Caki2 (cell line): Measurements from ENCODE around the gene UIMC1. TPM values are rescaled to one million over a fixed set of nuclear protein-coding genes. Genes with fewer than 3 reads are reported as not detected.
"Not testable (repeated sequence)": the region's sequence is repeated elsewhere in the genome, so short reads cannot be mapped to it uniquely, and the experiment has no call there.

Experiments
- DNase-seq: peaks from one replicate; pipeline ENCODE4 v3.0.0-alpha.2; 2015; ENCODE audit warnings: low read depth
- in situ Hi-C: cut with HindIII; loops from 2 replicates; pipeline ENCODE4 v1.10.0; 2016; ENCODE audit warnings: low sequenced_read_pairs, low pct_unique_long_range_greater_than_20kb, mixed read lengths
- total RNA-seq: library from RNA; depleted of rRNA; stranded (reverse); fragments of >200 nt; shearing (Covaris generic); gene quantifications from 2 replicates; pipeline ENCODE4 v1.2.3, GENCODE V29; 2014; ENCODE audit warnings: low replicate concordance

Gene UIMC1
- total RNA-seq, 1 experiment from 2014 or later, result 41.8 TPM

- in situ Hi-C loops, result no loop called here
- DNase-seq, result no peak
These were observed 126.1 kb downstream of the UIMC1 start for GRCh38 chr5:176880366-176881020.

GRCh38 chr5:176879663-176880361 lies 126.8 kb downstream of the UIMC1 start:
- no peak for DNase-seq
- in situ Hi-C loops, result no loop called here

- DNase-seq, result no peak
- in situ Hi-C loops, result no loop called here
These were observed 127.5 kb downstream of the UIMC1 start for GRCh38 chr5:176878906-176879662.

GRCh38 chr5:176878463-176878862 lies 128.1 kb downstream of the UIMC1 start:
- no peak for DNase-seq
- in situ Hi-C loops, result no loop called here

GRCh38 chr5:176877793-176878331 lies 128.7 kb downstream of the UIMC1 start:
- in situ Hi-C loops, result no loop called here
- DNase-seq, result no peak

GRCh38 chr5:176876506-176877431 lies 129.8 kb downstream of the UIMC1 start:
- in situ Hi-C loops, result no loop called here
- no peak for DNase-seq

GRCh38 chr5:176875783-176876505 lies 130.6 kb downstream of the UIMC1 start:
- no peak for DNase-seq
- in situ Hi-C loops, result no loop called here

- DNase-seq, result no peak
- in situ Hi-C loops, result no loop called here
These were observed 131.5 kb downstream of the UIMC1 start for GRCh38 chr5:176875014-176875550.

GRCh38 chr5:176874198-176874780 lies 132.3 kb downstream of the UIMC1 start:
- no peak for DNase-seq
- in situ Hi-C loops, result no loop called here

GRCh38 chr5:176873541-176874172 lies 132.9 kb downstream of the UIMC1 start:
- no peak for DNase-seq
- in situ Hi-C loops, result no loop called here

GRCh38 chr5:176873011-176873410 lies 133.6 kb downstream of the UIMC1 start:
- in situ Hi-C loops, DNase-seq: not testable (repeated sequence)

- in situ Hi-C loops, DNase-seq: not testable (repeated sequence)
These were observed 134.0 kb downstream of the UIMC1 start for GRCh38 chr5:176872586-176872985.

- DNase-seq, in situ Hi-C loops: not testable (repeated sequence)
These were observed 135.9 kb downstream of the UIMC1 start for GRCh38 chr5:176870644-176871043.

GRCh38 chr5:176870110-176870591 lies 136.4 kb downstream of the UIMC1 start:
- DNase-seq, result peak; percentile 16
- in situ Hi-C loops, result no loop called here

GRCh38 chr5:176869501-176870109 lies 137.0 kb downstream of the UIMC1 start:
- in situ Hi-C loops, result no loop called here

GRCh38 chr5:176868731-176869130 lies 137.8 kb downstream of the UIMC1 start:
- DNase-seq, result no peak
- in situ Hi-C loops, result no loop called here

More at GRCh38 chr5:176869501-176870109, 137.0 kb downstream of the UIMC1 start:
- DNase-seq, result no peak
